HG03521 (cell line): ENCODE results near the gene DDX42.

Source experiments
- ATAC-seq: cut with Tn5 transposase; IDR thresholded peaks from one replicate; pipeline ENCODE4 v1.9.1; 2021; ENCODE audit warnings: mild to moderate bottlenecking, moderate library complexity; ENCODE audit not compliant: unreplicated experiment

DDX42 gene

DNA sequence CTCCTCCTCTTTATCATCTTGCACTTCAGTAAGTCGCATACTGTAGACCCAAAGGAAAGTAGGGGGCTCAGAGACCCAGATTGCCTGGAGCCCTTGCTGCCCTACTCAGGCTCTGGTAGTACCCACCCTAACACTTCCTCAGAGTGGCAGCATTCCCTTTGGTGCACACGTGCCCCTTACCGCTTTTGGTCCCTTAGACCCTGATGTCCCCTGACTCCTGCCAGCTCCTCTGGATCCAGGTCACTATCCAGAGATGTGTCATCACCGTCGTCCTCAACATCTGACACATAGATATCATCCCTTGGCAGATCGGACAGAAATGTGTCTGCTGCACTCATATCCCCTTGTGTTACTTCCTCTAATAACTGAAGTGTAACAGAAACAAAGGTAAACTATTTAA lies 47.8 kb downstream of the DDX42 start:
- ATAC-seq: no peak

- no peak for ATAC-seq
Observed at GRCh38 chr17:63822537-63822936, 48.6 kb downstream of the DDX42 start.

DNA sequence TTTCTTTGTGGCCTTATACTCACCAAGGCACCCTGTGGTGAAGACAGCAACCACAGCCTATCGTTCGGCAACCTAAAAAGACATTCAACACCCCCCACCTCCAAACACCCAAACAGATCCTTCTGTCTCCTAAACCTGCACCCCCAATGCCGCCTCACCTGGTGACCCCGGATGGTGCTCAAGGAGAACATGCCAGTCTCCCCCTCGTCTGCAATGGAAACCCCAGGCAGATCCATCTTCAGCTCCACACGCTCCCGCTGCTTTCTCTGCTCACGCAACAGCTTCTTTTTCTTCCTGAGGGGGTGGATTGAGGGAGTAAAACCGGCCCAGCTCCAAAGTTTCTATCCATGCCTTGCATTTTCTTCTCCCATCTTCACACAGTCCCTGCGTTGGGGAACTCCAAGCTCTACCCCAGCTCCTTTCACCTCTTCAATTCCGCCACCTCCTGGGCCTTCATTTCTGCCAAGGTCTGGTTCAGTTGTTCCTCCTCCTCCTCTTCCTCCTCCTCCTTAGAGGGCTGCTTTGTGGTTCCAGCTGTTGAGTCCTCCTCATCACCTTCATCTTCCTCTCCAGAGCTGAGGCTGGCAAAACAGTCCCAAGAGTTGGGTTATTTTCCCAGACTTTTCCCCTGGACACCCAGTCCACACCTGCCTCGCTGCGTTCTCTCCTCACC lies 49.8 kb downstream of the DDX42 start:
- ATAC-seq: no peak

DNA sequence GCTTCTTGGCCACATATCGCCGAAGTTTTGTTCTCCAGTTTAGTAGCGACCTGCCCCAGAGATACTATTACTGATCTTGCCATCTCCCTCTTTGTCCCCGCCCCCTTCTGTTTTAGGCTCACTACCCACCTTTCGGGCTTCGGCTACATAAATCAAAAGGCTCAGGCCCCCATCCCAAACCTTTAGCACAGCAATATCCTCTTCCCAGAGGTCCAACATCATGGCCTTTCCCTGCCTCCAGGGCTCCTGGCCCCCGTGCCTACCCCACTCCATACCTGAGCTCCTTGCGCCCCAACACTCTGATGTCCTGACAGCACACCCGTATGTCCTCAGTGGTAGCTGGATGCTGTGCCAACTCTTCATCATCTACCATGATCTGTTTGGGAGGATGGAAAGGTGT lies 50.4 kb downstream of the DDX42 start:
- ATAC-seq: no peak

DNA sequence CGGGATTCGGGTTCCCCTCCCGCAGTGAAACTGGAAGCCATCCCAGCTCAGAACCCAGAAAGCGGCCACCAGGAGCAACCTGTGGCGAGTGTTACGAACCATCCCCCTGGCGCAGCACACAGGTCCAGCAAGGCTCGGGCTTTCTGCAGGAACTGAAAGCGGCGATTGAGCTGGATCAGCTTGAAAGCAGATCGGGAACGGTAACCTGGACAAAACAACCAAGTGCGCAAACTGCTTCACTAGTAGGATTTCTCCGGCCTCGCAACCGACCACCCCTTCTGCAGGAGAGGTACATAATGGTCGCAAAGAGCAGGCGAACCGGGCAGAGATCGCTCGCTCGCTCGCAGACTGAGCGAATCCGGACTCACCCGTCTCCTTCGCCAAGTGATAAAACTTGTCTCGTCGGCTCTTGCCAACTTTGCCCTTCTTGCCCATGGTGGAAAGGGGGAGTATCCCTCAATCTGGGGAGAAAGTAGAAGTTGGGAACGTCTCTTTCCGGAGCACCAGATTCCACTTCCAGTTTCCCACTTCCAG lies 52.6 kb downstream of the DDX42 start:
- ATAC-seq: peak; percentile 4

GRCh38 chr17:63827002-63827800 lies 53.2 kb downstream of the DDX42 start, which contains the start of the genes FTSJ3 and PSMC5:
Gene FTSJ3, minus strand, starts transcription at chr17:63827663. Its CDS starts 761 bp downstream, at chr17:63826902.
Gene PSMC5, plus strand, starts transcription at chr17:63827431. Its CDS starts 60 bp downstream, at chr17:63827491.
- ATAC-seq: peak; percentile 78

GRCh38 chr17:63827801-63828221 lies 53.8 kb downstream of the DDX42 start:
- no peak for ATAC-seq

- no peak for ATAC-seq
Observed at GRCh38 chr17:63828936-63829335, 55.0 kb downstream of the DDX42 start.

DNA sequence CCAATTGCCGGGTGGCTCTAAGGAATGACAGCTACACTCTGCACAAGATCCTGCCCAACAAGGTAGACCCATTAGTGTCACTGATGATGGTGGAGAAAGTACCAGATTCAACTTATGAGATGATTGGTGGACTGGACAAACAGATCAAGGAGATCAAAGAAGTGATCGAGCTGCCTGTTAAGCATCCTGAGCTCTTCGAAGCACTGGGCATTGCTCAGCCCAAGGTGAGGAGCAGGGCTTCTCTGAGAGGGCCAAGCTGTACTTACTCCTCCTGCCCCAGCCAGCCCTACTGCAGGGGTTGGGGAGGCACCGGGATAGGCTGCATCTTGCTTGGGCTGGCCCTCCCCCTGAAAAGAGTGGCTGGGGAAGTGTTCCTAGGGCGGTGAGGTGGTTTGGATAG lies 56.3 kb downstream of the DDX42 start:
- no peak for ATAC-seq

GRCh38 chr17:63830904-63831491 lies 57.0 kb downstream of the DDX42 start:
- no peak for ATAC-seq

- no peak for ATAC-seq
Observed at GRCh38 chr17:63831505-63831904, 57.5 kb downstream of the DDX42 start.

DNA sequence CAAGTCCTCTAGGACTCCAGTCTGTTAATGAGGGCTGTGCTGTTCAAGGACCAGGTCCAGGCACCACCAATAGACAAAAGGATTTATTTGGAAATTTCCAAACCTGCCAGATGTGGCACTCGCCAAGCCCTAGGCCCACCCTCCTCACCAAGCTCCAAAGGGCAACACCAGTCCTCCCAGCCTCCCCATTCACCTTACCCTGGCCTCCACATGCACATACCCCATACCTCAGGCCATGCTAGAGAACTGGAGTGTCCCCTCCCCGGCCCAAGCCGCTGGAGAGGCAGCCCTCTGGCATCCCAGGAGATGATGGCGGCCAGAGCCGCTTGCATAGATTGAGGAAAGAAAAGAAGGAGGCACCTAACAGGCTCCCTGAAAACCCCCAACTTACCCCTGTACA lies 58.0 kb downstream of the DDX42 start:
- no peak for ATAC-seq

GRCh38 chr17:63832455-63832854 lies 58.5 kb downstream of the DDX42 start:
- ATAC-seq: no peak

DNA sequence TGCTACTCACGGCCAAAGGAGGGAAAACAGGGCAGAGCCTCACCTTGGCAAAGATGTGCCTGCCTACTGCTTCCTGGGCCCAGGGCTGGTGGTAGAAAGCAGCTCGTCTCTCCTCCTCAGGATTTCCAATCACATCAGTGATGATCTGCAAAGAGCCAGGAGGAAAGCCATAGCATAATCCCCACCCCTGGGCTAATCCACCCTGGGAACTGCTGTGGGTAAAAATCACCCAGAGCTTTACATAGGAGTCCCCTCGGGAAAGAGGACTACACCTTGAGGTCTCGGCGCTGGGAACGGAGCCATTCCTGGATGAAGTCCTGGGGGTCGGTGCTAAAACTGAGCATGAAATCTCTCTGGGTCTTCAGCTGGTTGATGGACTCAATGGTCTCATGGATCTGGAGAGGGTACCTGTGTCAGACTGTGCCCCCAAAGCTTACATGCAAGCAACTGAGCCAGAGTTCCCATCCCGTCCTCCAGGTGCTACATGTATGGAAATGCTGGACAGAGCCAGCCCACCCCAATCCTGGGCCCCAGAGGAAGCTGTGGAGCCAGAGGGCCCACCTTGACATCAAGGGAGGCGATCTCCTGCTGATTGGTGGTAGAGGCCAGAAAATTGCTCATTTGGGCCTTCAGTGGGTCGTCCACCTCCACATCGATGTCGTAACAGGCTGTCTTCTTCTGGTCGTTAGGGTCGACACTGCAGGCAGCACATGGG lies 59.2 kb downstream of the DDX42 start:
- ATAC-seq: no peak

- no peak for ATAC-seq
Observed at GRCh38 chr17:63833741-63834373, 59.9 kb downstream of the DDX42 start.

- ATAC-seq: peak; percentile 40
Observed at GRCh38 chr17:63834431-63835166, 60.6 kb downstream of the DDX42 start.

GRCh38 chr17:63835167-63835720 lies 61.3 kb downstream of the DDX42 start:
- no peak for ATAC-seq

GRCh38 chr17:63836811-63837210 lies 62.8 kb downstream of the DDX42 start:
- no peak for ATAC-seq

- ATAC-seq: no peak
Observed at GRCh38 chr17:63837480-63837879, 63.5 kb downstream of the DDX42 start.
